HepG2 (cell line): ENCODE measurements around the gene ZSWIM8. TPM values are rescaled to one million over a fixed set of nuclear protein-coding genes. Genes with fewer than 3 reads are reported as not detected.

Source experiments
- FOXP1 ChIP-seq, 2 experiments: fragments of 450-650 bp in 1 of 2; IDR thresholded peaks; 2 replicates each; pipeline ENCODE4 v1.6.1; 2017 to 2018; ENCODE audit warnings: antibody characterized with exemption in 1 of 2
- ISX ChIP-seq: sonication (generic); formaldehyde crosslinking; conservative IDR thresholded peaks from 2 replicates; pipeline ENCODE4 v1.5.0; 2020; ENCODE audit warnings: missing genetic modification reagents
- KDM2A ChIP-seq: sonication (generic); formaldehyde crosslinking; IDR thresholded peaks from 2 replicates; pipeline ENCODE4 v1.4.0; 2020; ENCODE audit warnings: low read depth, missing genetic modification reagents, borderline replicate concordance
- POLR2A ChIP-seq, 2 experiments: IDR thresholded peaks; 2 replicates each; pipeline ENCODE4 v1.6.1; 2011; ENCODE audit warnings: low read depth in 2 of 2, low read length in 2 of 2, mild to moderate bottlenecking in 1 of 2, moderate library complexity in 1 of 2; ENCODE audit not compliant: insufficient read depth in 1 of 2
- REXO4 ChIP-seq: sonication (generic); formaldehyde crosslinking; IDR thresholded peaks from 2 replicates; pipeline ENCODE4 v1.8.0; 2022; ENCODE audit warnings: missing genetic modification reagents, mild to moderate bottlenecking, borderline replicate concordance
- SMAD1 ChIP-seq: sonication (generic); formaldehyde crosslinking; IDR thresholded peaks from 2 replicates; pipeline ENCODE4 v1.4.0; 2020; ENCODE audit warnings: missing genetic modification reagents, low read depth, mild to moderate bottlenecking, borderline replicate concordance
- SMARCE1 ChIP-seq: fragments of 450-650 bp; IDR thresholded peaks from 2 replicates; pipeline ENCODE4 v1.6.1; 2017; ENCODE audit warnings: borderline replicate concordance
- SOX5 ChIP-seq: IDR thresholded peaks from 2 replicates; pipeline ENCODE4 v1.6.1; 2016; ENCODE audit warnings: borderline replicate concordance
- YEATS2 ChIP-seq: sonication (generic); formaldehyde crosslinking; IDR thresholded peaks from 2 replicates; pipeline ENCODE4 v1.4.0; 2020; ENCODE audit warnings: missing genetic modification reagents, borderline replicate concordance
- ZFYVE20 ChIP-seq: sonication (generic); formaldehyde crosslinking; IDR thresholded peaks from 2 replicates; pipeline ENCODE4 v1.8.0; 2023; ENCODE audit warnings: low read depth, mild to moderate bottlenecking, moderate library complexity, missing genetic modification reagents, borderline replicate concordance
- ZKSCAN8 ChIP-seq: IDR thresholded peaks from 2 replicates; pipeline ENCODE4 v1.6.1; 2016; ENCODE audit warnings: borderline replicate concordance, missing genetic modification reagents, missing compliant biosample characterization
- ZNF256 ChIP-seq: sonication (generic); formaldehyde crosslinking; conservative IDR thresholded peaks from 2 replicates; pipeline ENCODE4 v1.4.0; 2020; ENCODE audit warnings: missing genetic modification reagents
- ZNF337 ChIP-seq: sonication (generic); formaldehyde crosslinking; IDR thresholded peaks from 2 replicates; pipeline ENCODE4 v1.5.1; 2020; ENCODE audit warnings: missing genetic modification reagents, low read depth, mild to moderate bottlenecking, borderline replicate concordance
- ZNF33B ChIP-seq: sonication (generic); formaldehyde crosslinking; IDR thresholded peaks from 2 replicates; pipeline ENCODE4 v1.5.1; 2020; ENCODE audit warnings: mild to moderate bottlenecking, missing genetic modification reagents
- ZNF350 ChIP-seq: sonication (generic); formaldehyde crosslinking; IDR thresholded peaks from 2 replicates; pipeline ENCODE4 v1.4.0; 2020; ENCODE audit warnings: mild to moderate bottlenecking, low read depth, missing genetic modification reagents, borderline replicate concordance
- ZNF558 ChIP-seq: sonication (generic); formaldehyde crosslinking; IDR thresholded peaks from 2 replicates; pipeline ENCODE4 v1.9.0; 2022; ENCODE audit warnings: mild to moderate bottlenecking, missing genetic modification reagents, borderline replicate concordance
- ZNF605 ChIP-seq: sonication (generic); formaldehyde crosslinking; IDR thresholded peaks from 2 replicates; pipeline ENCODE4 v1.8.0; 2022; ENCODE audit warnings: mild to moderate bottlenecking, missing genetic modification reagents
- ZNF646 ChIP-seq: sonication (generic); formaldehyde crosslinking; IDR thresholded peaks from 2 replicates; pipeline ENCODE4 v1.9.0; 2021; ENCODE audit warnings: mild to moderate bottlenecking, missing genetic modification reagents
- ZNF768 ChIP-seq: sonication (generic); formaldehyde crosslinking; IDR thresholded peaks from 2 replicates; pipeline ENCODE4 v1.4.0; 2020; ENCODE audit warnings: missing genetic modification reagents
- ZNF770 ChIP-seq: sonication (generic); formaldehyde crosslinking; IDR thresholded peaks from 2 replicates; pipeline ENCODE4 v1.5.0; 2020; ENCODE audit warnings: mild to moderate bottlenecking, missing genetic modification reagents
- polyA plus RNA-seq, 8 experiments: library from polyadenylated mRNA; depleted of rRNA in 3 of 8; stranded (reverse) in 7 of 8; unstranded in 1 of 8; fragments of >200 nt; fragmentation: Illumina TruSeq in 4 of 8; extraction: Trizol in 4 of 8; gene quantifications; 2 replicates each; pipeline versions ENCODE4 v1.2.1 to v1.2.3, GENCODE V29; 2011 to 2016; ENCODE audit warnings: low read depth in 4 of 8, missing spikeins in 1 of 8, mixed read lengths in 1 of 8; ENCODE audit not compliant: insufficient read depth in 1 of 8
- total RNA-seq, 5 experiments: library from RNA; depleted of rRNA; stranded (reverse); fragments of >200 nt; fragmentation: Illumina TruSeq; extraction: Trizol; gene quantifications; 2 replicates each; pipeline ENCODE4 v1.2.3, GENCODE V29; 2016; ENCODE audit warnings: low read depth in 1 of 5
- TF ChIP-seq, protein P1 (sequence below): sonication (generic); formaldehyde crosslinking; IDR thresholded peaks from 2 replicates; pipeline ENCODE4 v1.5.1; 2020; ENCODE audit warnings: missing genetic modification reagents, mild to moderate bottlenecking, borderline replicate concordance

The ZSWIM8 gene
- total and polyA plus RNA-seq, 2 of the 13 experiments (the other 11 are each of a cell fraction or from before 2014, with no cell fraction given), result 39.9 to 98.2 TPM

DNA sequence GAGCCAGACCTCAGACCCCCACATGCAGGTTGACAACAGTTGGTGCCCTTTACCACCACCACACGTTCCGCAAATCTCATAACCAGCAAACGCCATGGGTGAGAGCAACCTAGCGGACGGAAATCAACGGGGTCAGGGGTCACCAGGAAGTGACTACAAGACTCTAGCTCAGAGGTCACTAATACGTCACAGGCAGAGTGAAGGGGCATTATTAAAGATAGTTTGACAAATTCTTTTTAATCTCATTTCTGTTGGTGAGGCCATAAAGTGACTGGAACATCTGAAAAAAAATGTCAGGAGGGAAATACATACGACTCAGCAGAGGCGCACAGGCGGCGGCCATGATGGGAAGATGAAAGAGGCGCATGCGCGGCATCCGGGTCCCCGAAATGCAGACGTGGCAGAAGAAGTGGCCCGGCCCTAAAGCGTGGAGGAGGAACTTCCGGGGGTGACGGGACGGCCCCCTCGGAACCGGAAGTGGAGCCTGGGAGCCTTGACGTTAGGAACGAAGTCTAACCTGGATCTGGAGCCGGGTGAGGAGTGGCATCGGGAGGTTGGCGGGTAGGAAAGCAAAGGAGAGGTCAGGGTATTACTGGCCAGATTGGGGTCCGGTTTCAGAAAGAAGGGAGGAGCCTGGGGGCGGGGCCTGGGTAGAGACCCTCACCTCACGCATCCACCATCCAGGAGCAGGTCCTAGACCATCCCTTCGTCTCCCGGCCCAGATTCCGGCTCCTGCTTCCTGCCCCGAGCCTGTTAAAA, 41.3 kb upstream of the ZSWIM8 start, which contains the start of gene SEC24C (continued):
- no peak for TF ChIP-seq ZNF646 (CRISPR knock-in tag)
- TF ChIP-seq SMAD1 (CRISPR knock-in tag), result no peak
- TF ChIP-seq ZFYVE20 (CRISPR knock-in tag), result no peak
- peak; percentile 99 for TF ChIP-seq KDM2A
- TF ChIP-seq ZNF768 (CRISPR knock-in tag), result no peak
- TF ChIP-seq, protein P1, sequence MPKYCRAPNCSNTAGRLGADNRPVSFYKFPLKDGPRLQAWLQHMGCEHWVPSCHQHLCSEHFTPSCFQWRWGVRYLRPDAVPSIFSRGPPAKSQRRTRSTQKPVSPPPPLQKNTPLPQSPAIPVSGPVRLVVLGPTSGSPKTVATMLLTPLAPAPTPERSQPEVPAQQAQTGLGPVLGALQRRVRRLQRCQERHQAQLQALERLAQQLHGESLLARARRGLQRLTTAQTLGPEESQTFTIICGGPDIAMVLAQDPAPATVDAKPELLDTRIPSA, result peak; percentile 32; the same call in 1 of the 2 replicates
- no peak for TF ChIP-seq ZNF33B
- no peak for TF ChIP-seq ZNF337 (CRISPR knock-in tag)
- TF ChIP-seq ZNF558 (CRISPR knock-in tag), result no peak
- no peak for TF ChIP-seq ZNF256 (CRISPR knock-in tag)
- peak; percentile 13; the same call in 1 of the 2 replicates for TF ChIP-seq ZKSCAN8
- no peak for TF ChIP-seq SMARCE1
- no peak for TF ChIP-seq REXO4 (CRISPR knock-in tag)
- TF ChIP-seq SOX5 (CRISPR knock-in tag), result peak; percentile 21; the same call in 1 of the 2 replicates
- peak; percentile 99 for TF ChIP-seq YEATS2 (CRISPR knock-in tag)
- no peak for TF ChIP-seq ISX
- peak; percentile 89 for TF ChIP-seq ZNF350 (CRISPR knock-in tag)
- peak; percentile 52; the same call in 1 of the 2 replicates for TF ChIP-seq ZNF605
- TF ChIP-seq POLR2A (IDR thresholded peaks at IDR 0.05; ENCODE audit: insufficient read depth in 1 of 2, low read depth in 2 of 2, low read length in 2 of 2), result peak; percentile 73 to 91
- TF ChIP-seq ZNF770 (CRISPR knock-in tag), result no peak
- no peak for TF ChIP-seq FOXP1 (IDR thresholded peaks at IDR 0.05)
- no peak for TF ChIP-seq FOXP1 (CRISPR knock-in tag; IDR thresholded peaks at IDR 0.05)
